ENCODE measurements around the gene NUP50. TPM values are rescaled to one million over a fixed set of nuclear protein-coding genes. Genes with fewer than 3 reads are reported as not detected.

The NUP50 gene
- total RNA-seq, 1 experiment from 2014 or later = 128 TPM

DNA sequence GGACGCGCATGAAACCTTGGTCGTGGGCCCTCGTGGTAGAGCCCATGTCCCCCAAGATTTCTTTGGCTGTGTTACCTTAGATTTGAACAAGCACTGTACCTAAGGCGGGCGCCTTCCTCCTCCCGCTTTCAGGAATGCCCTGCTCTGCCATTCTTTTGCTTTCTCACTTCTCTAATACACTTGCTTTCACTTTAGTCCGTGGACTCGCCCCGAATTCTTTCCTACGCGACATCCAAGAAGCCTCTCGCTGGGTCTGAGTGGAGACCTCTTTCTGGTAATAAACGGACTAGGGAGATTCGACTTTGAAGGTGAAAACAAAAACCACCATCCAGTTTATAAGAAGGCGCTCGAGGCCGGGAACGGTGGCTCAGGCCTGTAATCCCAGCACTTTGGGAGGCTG, 1.2 kb upstream of the NUP50 start:
- TSS peak; percentile 57 for BruUV-seq (replicated peaks)
- H3K9me3 ChIP-seq = no peaks in the 10 kb centered on the region
- H3K36me3 ChIP-seq (ENCODE audit: control insufficient read depth, insufficient read depth, low read length) = no peaks in the 10 kb centered on the region; the same call in 1 of the 2 replicates
- H3K27me3 ChIP-seq (replicated peaks; ENCODE audit: control insufficient read depth, insufficient read depth, low read length) = no peaks in the 10 kb centered on the region
- TF ChIP-seq CTCF (IDR thresholded peaks at IDR 0.05; ENCODE audit: insufficient read depth in 1 of 2, low read depth in 1 of 2, low read length in 1 of 2, severe bottlenecking in 1 of 2, unreplicated experiment in 1 of 2) = no peak
- peaks cover 71% of the 10 kb centered on the region for H3K36me3 Mint-ChIP-seq (ENCODE audit: insufficient read depth, unreplicated experiment)
- H3K4me3 Mint-ChIP-seq (ENCODE audit: unreplicated experiment) = peak overlapping the region; percentile 100
- H3K27me3 Mint-ChIP-seq (ENCODE audit: insufficient read depth, unreplicated experiment) = no peaks in the 10 kb centered on the region
- intact Hi-C loops (cut with micrococcal nuclease; ENCODE audit: unreplicated experiment) = loop anchor here (5.0 kb wide), 1 partner anchor 60 kb away; no protein-coding TSS in a partner anchor
- peak in 1 of 2 experiments; percentile 27 for DNase-seq
- peaks cover 52% of the 10 kb centered on the region for H3K4me1 ChIP-seq
- POLR2A ChIA-PET = no interaction called here
- H3K9me3 Mint-ChIP-seq (ENCODE audit: unreplicated experiment) = no peaks in the 10 kb centered on the region
- H3K4me1 Mint-ChIP-seq (ENCODE audit: low read depth, unreplicated experiment) = peaks cover 38% of the 10 kb centered on the region
- CTCF ChIA-PET = no interaction called here
- H3K27ac Mint-ChIP-seq (ENCODE audit: unreplicated experiment) = peak overlapping the region; percentile 97
- peak overlapping the region; percentile 78 for H3K4me3 ChIP-seq (ENCODE audit: low read depth, low read length)

DNA sequence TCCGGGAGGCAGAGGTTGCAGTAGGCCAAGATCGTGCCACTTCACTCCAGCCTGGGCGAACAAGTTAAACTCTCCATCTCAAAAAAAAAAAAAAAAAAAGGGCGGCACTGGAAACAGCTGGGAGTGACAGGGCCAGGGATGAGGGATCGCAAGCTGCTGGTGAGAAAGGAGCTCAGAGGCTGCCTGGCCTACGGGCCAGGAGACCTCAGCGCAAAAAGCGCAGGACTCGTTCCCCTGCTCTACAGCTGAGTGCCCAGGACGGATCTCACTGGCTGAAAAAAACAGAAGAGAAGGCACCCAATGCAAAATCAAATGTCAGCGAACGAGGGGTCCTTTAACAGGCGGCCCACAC, 650 bp upstream of the NUP50 start:
- H3K4me1 Mint-ChIP-seq (ENCODE audit: low read depth, unreplicated experiment) = peaks cover 38% of the 10 kb centered on the region
- intact Hi-C loops (cut with micrococcal nuclease; ENCODE audit: unreplicated experiment) = loop anchor here (5.0 kb wide), 1 partner anchor 61 kb away; no protein-coding TSS in a partner anchor
- CTCF ChIA-PET = interaction anchor here (1.3 kb wide), 1 partner anchor 478 kb away, joined by 3 read pairs; no protein-coding TSS in a partner anchor

More for the DNA sequence above, 650 bp upstream of the NUP50 start:
- peaks cover 47% of the 10 kb centered on the region for H3K4me1 ChIP-seq
- no TSS peak for BruUV-seq (replicated peaks)
- Mint-ChIP-seq H3K36me3 (ENCODE audit: insufficient read depth, unreplicated experiment) (peaks cover 66% of the 10 kb centered on the region), H3K9me3 (ENCODE audit: unreplicated experiment) (no peaks in the 10 kb centered on the region), H3K27me3 (ENCODE audit: insufficient read depth, unreplicated experiment) (no peaks in the 10 kb centered on the region), H3K4me3 (ENCODE audit: unreplicated experiment) (peak overlapping the region; percentile 100), H3K27ac (ENCODE audit: unreplicated experiment) (peak overlapping the region; percentile 97)
- no peaks in the 10 kb centered on the region; the same call in 1 of the 2 replicates for H3K36me3 ChIP-seq (ENCODE audit: control insufficient read depth, insufficient read depth, low read length)
- peak overlapping the region; percentile 78 for H3K4me3 ChIP-seq (ENCODE audit: low read depth, low read length)
- POLR2A ChIA-PET = interaction anchor here (0.6 to 1.9 kb wide), 8 partner anchors 11 to 494 kb away, joined by 3 to 20 read pairs (median 4); no protein-coding TSS in a partner anchor
- DNase-seq = no peak
- no peak for TF ChIP-seq CTCF (IDR thresholded peaks at IDR 0.05; ENCODE audit: insufficient read depth in 1 of 2, low read depth in 1 of 2, low read length in 1 of 2, severe bottlenecking in 1 of 2, unreplicated experiment in 1 of 2)
- no peaks in the 10 kb centered on the region for H3K9me3 ChIP-seq
- H3K27me3 ChIP-seq (replicated peaks; ENCODE audit: control insufficient read depth, insufficient read depth, low read length) = no peaks in the 10 kb centered on the region

All from Caco-2 (cell line).